Embryonic facial prominence (tissue), 1 donor: ENCODE measurements around the gene ICE2.
A peak's percentile ranks its signal among the peaks of the same experiment; 100 is the strongest.

Experiments used
- DNase-seq: peaks from one replicate; pipeline ENCODE4 v3.0.0-alpha.2; 2016; ENCODE audit errors: extremely low spot score

The ICE2 gene

DNA sequence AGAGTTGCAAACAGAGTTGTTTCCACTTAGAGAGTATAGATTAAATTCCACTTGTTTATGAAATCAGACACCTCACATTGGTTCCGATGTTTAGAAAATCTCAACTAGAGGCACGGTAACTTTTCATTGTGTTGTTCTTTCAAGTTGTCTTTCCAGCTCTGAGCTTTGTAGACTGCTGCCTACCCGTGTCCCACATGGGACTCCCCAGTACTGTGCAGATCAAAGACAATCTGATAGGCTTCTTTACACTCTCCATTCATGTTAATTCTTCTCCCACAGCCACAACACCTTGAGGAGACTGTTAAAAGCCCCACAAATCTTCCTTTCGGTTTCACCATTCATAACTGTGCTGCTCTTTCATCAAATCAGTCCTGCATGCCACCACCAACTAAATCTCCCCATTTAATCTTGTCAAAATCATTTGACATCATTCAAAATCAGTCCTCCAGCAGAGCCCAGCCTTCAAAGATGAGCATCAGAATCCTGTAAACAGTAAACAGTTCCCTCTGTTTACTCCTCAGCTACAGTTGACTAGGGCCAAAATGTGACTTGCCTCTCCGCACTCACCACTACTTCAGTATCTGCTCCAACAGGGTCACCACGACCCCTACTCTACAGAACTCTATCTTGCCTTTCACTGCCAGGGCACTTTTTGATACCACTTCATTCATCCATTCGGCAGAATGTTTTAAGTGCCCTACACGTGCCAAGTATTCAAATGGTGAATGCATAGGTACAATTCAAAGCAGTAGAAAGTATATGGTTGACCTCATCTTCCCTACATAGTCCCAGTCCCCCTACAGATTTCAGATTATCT, 89.5 kb downstream of the ICE2 start:
- no peak for DNase-seq

DNA sequence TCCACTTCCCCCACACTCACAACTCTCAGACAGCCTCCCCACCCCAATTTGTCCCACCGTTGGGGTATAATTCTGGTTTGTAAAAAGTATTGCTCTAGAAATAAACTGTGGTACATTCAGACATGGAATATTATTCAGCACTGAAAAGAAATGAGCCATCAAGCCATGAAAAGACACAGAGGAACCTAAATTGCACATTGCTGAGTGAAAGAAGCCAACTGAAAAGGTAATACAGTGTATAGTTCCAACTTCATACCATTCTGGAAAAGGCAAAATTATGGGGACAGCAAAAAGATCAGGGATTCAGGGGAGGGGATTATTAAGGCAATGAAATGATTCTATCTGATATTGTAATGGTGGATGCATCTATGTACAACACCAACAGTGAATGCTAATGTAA, 91.6 kb downstream of the ICE2 start:
- no peak for DNase-seq

DNA sequence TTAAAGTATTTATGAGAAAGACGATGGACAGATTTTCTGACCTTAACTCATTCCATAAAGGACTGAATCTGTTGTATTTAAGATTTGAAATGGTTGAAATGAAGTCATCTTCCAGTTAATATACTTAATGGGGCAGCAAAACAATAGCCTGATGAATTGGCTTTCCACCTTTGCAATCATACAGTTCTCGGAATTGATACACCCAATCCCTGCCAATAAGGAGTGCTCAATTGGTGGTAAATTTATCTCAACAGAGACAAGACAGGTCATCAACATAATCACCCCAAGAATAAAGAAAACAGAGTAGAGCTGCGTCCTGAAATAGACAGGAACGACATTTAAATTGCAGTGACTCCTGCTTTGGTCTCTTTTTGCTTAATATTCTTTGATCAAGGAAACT, 92.3 kb downstream of the ICE2 start:
- DNase-seq, result no peak

DNA sequence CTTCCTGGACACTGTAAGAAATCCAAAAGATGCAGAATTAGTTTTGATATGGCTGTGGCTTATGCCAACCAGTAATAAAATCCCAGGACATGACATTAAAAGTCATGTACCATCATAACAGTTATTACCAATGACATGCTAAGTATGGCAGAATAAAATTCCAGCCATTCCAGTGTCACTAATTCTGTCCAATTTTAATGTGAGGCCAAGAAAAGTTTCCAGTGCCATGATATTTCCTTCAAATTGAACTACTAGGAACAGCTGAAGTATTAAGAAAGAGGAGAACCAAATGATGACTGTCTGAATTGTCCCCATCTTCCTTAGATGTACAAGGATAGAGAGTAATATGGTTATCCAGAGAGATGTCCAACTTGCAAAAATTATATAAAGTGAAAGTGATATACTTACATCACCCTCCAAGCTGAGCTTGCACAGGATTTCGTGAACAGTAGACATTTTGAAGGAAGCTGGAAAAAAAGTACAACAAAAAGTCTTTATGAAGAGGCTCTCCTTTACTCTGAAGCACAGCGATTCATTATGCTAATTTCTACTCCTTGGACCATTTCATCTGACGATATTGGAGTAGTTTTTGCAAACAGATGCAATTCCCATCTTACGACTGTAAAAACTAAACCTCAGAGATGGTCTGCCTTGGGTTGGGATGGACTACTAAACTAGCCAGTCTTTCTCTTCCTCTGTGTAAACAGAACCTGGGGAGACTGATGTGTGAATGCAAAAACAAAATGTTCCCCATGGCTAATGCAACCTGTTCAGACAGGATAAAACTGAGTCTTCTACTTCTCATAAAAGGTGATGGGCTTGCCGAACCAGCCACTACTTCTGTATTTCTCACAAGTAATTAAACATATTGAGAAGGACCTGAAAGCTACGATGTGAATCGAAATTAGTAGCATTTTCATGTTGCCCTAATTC, 93.1 kb downstream of the ICE2 start:
- no peak for DNase-seq

DNA sequence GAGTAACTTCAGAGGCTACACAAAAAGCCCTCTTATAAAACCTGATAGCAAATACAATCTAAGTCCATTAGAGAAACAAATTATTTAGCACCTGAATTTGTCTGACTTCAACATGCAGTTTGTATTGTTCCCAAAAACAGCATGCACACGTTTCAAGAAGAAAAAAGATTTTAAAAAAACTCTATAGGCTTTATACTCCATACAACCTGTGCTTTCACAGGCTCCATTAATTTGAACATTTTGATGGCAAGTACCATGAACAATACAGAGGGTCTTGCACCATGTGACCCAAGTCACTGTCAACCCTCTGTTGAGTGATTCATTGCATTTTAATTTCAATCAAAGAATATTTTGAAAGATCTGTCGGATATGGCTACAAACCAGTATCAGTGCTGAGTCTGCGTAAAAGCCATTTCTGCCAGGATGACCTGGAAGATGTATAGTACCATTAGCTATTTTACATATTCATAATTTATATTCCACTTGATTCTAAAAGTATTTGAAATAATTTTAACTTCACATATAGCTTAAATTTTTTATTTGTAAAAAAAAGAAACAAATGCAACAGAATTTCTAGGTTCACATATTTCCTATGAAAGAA, 94.3 kb downstream of the ICE2 start:
- DNase-seq, result no peak

DNA sequence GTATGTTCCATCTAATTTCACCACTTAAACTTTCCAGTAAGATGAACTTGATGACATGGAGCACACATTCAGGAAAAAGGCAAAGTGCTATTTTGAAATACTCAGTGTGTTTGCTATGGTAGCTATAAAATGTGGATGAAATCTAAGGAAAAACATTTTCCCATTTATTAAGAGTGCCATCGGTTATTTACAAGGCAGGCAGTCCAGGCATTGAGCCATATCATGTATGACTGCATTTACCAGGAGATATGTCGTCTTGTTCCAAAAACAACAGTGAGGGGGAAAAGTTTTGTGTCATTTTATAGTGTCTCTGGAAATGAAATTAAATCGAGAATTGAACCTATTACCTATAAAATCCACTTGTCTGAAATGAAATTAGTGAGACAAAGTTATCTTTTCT, 94.9 kb downstream of the ICE2 start:
- DNase-seq, result no peak

DNA sequence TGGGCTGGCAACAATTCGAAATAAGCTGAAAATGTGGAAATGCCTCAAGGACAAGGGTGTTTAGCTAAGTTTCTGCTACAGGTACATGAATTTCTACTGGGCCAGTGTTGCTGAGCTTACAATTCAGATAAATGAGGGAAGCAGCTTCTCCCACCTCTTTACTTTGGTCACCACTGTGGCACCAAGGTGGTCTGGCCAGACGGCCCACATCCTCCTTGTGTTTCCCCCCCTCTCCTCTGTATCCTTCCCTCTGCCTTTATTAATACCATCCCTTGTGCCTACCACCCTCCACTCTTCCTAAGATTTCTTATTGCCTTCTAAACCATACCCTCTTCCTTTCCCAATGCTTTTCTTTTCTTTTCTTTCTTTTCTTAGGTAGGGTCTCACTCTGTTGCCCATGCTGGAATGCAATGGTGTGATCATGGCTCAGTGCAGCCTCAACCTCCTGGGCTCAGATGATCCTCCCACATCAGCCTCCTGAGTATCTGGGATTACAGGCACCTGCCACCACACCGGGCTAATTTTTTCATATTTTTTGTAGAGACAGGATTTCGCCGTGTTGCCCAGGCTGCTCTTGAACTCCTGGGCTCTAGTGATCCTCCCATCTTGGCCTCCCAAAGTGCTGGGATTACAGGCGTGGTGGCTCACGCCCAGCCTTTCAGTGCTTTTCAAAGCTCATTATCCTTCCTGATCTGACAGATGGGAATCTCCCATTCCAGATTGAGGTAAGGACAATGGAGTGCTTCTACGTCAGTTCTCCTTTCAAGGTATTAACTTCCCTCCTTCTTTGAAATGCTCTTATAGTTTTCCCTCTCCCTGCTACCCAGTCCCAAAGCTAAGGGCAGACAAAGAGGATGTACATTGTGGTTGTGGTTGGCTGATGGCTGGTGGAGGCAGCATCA, 95.9 kb downstream of the ICE2 start:
- DNase-seq, result no peak

DNA sequence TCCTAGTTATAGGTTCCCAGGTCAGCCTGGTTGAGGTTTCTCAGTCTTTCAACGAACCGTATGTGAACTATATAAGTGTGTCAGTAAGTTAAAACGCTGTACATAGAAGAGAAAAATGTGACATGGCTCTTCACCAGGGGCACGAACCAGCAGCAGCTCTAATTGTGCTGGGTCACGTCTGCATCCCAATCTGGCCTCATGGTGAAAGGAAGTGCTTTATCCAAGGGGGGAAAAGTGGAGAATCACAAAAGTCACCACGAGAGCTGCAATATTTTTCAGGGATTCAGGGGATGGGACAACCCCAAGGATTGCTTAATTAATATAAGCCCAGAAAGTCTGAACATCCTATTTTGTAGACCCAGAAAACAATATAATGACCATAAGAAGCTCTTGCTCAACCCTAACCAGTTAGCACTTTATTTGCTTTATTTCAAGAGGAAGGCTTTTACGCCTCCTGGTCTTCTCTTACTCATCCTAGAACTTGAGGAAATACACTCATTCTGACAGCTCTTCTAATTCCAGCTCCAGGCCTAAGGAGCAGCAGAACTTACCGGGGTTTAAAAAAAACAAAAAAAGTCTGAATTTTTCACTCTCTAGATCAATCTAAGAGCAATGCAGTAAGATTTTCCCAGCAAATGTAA, 97.7 kb downstream of the ICE2 start:
- no peak for DNase-seq

DNA sequence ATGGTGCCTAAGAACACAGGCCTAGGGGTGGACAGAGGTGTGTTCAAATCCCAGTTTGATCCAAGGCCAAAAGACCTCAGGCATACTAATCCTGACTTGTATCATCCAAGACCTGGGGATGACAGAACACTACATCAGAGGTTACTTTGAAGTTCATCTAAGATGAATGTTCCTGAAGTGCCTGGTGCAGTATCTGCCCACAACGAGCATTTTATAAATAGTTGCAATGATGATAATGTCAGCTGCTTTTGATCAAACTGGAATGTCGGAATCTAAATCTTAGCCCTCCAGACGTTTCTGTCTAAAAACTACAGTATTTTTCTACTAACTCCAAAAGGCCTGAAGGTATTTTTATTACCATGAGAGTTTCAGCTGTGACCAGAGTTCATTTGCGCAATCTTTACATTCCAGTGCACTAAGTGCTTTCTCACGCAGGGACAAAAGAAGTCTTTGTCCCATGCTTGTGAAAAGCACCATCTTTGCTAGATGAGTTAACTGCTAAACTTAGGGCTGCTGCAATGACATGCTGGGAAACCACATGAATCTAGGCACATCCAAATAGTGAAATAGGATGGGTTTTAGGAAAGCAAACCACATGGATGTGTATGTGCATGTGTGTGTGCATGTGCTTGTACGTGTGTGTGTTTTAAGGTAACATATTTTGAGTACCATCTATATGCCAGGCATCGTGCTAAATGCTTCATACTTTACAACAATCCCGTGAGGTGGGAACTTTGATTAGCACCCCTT, 99.2 kb downstream of the ICE2 start:
- DNase-seq, result no peak

DNA sequence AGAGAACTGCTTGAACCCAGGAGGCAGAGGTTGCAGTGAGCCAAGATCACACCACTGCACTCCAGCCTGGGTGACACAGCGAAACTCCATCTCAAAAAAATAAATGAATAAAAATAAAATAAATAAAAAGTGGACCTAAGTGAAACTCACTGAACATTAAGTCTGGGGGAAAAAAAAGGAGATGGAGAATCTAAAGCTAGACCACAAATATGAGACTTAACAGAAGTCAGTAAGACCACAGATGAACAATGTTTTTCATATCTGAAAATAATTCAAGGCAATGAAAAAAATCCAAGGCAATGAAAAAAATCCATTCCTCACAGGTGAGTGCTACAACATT, 99.8 kb downstream of the ICE2 start:
- DNase-seq, result no peak

DNA sequence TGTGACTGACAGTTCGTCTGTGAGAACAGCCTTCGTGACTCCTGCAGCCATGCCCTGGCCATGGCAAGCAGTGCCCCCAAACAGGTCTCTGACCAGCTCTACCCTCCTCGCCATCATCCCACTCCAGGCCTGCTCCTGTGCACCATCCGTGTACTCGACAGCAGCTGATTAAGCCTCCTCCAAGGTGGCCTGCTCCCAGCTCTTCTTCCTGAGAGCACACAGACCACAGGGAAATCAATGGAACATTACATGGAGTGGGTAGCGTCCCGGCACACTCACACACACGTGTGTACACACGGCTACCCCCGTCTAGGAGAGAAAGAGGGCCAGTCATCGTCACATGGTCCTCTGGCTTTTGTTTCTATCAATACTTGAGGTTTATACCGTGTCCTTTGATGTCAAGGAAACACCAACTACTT, 102.3 kb downstream of the ICE2 start:
- no peak for DNase-seq

DNA sequence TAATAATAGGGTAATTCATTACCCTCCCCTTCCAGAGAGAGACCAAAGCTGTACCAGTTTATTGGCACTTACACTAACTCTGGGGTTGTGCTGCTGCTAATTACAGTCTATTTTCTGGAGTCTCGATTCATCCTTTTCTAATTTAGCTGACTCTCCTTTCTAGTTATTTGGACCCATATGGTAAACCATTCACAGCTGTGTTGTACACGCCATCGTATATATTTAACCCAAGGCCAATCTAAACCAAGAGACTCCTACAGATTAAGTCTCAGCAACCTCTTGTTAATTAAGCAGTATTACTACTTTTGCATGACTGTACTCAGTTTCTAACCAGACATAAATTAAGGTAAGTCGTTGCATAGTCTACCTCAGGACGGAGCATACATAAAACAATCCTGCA, 103.6 kb downstream of the ICE2 start:
- no peak for DNase-seq

DNA sequence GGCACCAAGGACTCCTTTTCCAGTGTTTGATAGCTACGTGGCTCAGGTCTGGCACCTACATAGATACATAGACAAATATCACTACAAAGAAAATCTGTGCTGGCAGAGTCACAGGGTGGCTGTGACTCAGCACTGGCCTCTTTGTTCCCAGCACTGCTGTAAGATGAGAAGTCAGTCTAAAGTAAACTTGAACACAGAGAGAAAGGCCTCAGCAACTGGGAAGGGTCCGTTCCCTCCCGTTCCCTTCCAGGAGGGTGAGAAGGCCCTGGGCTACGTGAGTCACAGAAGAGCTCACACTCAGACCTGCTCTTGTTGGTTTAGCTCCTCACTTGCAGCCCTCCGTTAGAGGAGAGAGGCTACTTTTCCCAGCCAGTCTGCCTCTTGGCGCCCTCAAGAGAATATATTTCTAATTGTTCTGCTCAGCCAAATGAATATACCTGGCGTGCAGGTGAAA, 104.3 kb downstream of the ICE2 start:
- no peak for DNase-seq

DNA sequence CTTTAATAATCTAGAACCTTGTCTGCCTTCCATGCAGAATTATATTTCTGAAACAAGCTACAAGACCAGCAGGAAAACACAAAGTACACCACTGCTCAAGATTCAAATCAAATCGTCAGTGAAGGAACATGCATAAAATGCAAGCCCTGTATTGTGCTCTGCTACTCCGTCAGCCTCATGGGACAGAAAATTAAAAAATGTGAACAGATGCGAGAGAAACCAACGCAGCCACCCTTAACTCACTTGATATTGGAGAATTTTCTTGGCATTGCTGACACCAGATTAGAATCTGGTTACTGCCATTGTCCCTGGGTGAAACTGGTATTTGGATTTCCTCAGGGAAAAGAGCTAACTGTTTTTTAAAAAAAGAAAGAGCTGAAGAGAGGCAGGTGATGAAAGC, 104.7 kb downstream of the ICE2 start:
- no peak for DNase-seq

DNA sequence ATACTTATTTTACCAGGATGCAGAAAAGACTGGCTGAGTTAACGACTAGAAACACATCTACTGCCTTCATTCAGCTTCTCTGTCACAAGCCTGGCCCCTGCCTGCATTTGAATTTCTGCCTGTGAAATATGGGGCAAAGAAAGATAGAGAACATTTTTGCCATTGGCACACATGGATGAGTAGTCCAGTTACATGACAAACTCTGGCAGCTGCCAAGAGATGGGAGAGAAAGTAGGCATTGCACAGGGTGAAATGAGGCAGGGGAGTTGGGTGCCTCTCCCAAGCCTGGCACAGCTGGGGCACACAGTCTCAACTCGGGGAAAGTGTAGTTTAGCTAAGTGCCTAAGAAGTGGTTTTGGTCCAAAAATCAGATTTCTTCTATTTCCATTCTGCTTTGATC, 105.2 kb downstream of the ICE2 start:
- no peak for DNase-seq

DNA sequence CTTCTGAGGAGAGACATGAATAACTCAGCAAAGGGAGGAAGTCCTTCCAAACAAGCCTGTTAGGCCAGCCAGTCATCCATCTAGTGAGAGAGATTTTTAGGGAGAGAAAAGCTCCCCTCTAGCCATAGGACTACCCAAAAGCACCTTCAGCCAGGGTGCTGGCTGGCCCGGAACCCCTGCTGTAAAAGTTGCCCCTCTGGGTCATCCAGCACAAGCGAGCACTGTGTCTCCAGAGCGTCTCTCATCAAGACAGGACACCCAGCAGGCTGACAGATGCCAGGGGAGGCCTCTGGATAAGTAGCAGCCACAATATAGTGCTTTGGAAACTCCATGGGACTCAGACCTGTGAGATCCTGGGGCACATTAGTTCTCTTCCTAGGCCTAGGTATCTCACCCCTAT, 105.6 kb downstream of the ICE2 start:
- DNase-seq, result no peak

DNA sequence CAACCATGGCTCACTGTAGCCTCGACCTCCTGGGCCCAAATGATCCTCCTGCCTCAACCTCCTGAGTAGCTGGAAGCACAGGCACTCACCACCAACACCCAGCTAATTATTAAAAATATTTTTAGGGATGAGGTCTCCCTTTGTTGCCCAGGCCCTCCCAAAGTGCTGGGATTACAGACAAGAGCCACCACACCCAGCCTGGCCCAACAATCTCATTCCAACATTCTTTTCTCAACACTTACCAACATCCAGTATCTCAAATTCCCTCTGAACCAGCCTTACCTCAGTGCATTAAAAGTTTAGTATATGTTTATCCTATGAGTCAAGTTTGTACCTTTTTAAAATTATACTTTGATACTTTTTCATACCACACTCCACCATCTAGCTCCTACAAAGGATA, 106.2 kb downstream of the ICE2 start:
- DNase-seq, result no peak

DNA sequence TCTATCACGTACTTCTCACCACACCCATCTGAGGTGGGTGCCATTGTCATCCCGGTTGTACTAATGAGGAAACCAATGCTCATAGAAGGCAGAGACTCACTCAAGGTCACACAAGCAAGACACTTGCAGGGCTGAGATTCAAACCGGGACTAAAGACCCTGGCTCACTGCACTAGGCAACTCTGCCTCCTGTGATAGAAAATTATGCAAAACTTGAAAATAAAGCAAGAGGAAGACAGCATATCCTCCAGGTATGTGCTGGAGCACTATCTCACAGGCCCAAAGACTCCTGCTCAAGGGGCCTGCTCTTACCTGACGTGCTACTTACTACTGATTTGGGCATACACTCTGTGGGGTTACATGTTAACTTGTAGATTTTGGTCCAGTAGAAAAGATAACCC, 106.7 kb downstream of the ICE2 start:
- DNase-seq, result no peak

DNA sequence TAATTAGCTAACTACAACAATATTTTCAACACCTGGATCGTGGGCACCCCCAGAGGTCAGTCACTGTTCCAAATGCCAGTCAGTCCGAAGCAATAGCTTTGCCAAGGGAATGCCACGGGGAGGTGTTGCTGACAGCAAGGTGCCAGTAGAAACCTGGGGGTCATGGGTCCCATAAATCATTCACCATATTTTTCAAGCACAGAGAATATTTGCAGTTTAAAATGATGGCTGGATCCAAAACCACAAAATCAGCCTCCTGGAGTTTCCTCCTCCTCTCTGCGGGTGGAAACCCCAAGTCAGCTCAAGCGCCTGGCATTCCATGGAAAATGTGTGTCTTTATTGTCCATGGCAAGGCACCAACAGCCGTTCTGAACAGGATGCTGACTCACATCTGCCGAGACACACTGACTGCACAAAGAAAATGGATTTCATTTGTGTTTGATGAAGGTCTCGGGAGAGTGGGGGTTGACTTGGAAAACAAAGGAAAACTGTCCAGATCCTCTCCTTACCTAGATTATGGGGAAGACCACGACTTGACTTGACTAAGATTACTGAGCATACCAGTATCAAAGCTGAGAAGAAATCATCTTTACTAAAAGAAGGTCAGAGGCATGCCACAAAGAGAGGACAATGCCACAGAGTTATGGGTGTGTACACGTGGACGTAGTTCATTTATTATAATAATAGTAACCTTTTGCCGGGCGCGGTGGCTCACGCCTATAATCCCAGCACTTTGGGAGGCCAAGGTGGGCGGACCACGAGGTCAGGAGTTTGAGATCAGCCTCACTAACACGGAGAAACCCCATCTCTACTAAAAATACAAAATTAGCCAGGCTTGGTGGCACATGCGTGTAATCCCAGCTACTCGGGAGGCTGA, 107.5 kb downstream of the ICE2 start:
- DNase-seq, result peak; percentile 87

DNA sequence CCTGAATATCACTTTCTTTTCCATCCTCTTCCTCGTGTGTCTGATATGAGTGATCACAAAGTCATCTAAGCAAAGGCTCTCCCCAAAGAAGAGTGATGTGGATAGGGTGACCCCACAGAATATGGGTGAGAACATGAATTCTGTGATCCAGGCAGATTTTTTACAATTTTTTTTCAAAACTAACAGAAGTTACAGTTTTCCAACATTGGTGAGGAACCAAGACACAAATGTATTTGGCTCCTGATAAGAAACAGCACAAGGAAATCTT, 108.1 kb downstream of the ICE2 start:
- no peak for DNase-seq
